SKM-1 (cell line): ENCODE data around the gene CSGALNACT2.
A peak's percentile ranks its signal among the peaks of the same experiment; 100 is the strongest.

Experiments
- DNase-seq: peaks from one replicate; lab custom pipeline; 2025; ENCODE audit not compliant: unreplicated experiment; lab: John Stamatoyannopoulos, UW

The CSGALNACT2 gene

DNA sequence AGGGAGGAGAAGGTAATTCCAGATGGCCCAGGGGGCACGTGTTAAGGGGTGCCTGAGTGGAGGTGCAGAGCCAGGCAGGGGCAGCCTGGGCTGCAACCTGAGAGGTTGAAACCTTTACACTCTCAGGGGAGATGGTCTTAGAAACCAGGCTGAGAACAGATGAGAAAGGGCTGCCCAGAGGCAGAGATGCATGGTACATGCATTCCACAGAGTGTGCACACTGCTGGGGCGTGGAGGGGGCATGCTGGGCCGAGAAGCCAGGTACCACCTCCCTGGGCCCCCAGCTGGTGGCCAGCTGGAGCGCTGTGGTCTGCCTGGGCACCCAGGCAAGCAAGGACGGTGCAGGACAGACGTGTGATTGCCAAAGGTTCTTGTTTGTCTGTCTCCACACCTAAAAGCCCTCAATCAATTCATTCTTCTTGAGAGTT is 14.1 kb upstream of the CSGALNACT2 start:
- DNase-seq: no peak

DNA sequence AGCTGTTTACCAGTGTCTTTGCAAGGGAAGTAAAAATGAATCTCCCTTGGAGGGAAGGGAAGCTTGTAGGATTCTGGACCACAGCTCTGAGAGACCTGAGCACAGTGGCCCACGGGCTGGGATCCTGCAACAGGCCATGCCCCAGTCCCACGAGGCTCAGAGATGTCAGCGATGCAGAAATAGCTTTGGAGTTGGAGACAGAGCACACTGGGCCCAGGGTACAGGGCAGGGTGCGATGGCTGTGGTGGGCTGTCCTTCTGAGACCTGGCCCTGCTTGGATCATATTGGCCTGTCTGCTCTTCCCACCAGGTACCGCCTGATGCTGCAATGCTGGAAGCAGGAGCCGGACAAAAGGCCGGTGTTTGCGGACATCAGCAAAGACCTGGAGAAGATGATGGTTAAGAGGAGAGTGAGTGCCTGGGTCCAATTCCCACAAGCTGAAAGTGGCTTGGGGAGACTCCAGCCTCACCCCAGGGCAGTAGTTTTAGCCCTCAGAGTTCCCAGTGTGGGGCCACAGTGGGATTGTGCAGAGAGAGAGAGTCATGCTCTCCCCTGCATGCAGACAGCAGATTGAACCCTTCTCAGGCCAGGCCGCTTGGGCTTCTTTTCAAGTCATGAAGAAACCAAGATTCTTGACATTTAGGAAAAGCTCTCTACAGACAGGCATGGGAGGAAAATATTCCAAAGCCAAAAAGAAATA is 13.5 kb upstream of the CSGALNACT2 start:
- DNase-seq: no peak

DNA sequence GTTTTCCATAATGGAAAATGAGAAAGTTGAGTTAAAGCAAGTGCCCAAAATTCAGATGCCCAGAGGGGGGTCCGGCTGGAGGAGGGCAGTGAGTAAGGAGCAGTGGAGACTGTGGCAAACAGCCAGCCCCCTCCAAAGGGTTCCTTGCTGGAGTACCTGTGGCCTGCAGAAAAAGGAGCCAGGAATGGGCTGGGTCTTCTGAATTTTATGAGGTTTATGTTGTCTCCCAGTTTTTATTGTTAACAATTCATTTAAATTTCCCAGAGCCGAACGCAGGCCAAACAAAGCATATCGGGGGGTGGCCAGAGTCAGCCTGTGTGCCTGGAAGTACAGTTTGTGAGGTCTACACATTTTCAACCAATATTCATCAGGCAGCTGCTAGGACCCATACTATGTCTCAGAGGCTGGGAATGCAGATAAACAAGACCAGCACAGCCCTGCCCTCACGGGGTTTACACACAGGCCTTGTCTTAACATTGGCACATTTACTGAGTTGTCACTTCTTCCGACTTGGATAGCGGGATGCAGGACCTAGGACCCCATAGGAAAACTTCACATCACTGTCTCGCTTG is 12.9 kb upstream of the CSGALNACT2 start:
- no peak for DNase-seq

DNA sequence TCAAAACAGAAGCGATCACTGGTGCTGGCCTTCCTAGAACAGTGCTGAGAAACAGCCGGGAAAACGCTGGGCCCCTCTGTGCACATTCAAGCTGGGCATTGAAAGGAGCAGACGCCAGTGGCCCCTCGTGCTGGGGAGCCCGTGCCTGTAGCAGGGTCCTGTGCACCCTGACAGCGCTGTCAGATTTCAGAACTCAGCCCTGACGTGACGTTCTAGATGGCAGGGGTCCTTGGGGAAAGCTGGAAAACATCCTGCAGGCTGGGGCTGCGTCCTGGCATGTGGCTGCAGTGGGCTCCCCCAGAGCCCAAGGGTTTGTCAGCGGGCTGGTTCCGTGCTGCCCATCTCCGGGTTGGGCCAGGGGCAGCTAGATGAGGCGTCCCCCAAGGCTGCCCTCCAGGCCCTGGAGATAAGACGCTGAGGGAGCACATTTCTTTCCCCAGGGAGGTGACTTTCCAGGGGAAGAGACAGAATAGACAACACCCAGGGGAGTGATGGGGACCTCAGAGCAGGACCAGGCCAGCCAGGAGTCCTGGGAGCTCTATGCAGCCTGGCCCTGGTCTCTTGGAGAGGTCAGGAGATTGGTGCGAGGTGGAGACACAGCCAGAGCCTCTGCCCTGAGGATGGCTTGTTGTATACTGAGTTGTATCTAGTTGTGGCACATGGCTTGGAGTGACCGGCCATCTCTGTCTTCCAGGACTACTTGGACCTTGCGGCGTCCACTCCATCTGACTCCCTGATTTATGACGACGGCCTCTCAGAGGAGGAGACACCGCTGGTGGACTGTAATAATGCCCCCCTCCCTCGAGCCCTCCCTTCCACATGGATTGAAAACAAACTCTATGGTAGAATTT is 12.1 kb upstream of the CSGALNACT2 start:
- no peak for DNase-seq

DNA sequence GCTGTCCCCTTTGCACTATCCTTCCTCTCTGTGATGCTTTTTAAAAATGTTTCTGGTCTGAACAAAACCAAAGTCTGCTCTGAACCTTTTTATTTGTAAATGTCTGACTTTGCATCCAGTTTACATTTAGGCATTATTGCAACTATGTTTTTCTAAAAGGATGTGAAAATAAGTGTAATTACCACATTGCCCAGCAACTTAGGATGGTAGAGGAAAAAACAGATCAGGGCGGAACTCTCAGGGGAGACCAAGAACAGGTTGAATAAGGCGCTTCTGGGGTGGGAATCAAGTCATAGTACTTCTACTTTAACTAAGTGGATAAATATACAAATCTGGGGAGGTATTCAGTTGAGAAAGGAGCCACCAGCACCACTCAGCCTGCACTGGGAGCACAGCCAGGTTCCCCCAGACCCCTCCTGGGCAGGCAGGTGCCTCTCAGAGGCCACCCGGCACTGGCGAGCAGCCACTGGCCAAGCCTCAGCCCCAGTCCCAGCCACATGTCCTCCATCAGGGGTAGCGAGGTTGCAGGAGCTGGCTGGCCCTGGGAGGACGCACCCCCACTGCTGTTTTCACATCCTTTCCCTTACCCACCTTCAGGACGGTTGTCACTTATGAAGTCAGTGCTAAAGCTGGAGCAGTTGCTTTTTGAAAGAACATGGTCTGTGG is 11.4 kb upstream of the CSGALNACT2 start:
- no peak for DNase-seq

DNA sequence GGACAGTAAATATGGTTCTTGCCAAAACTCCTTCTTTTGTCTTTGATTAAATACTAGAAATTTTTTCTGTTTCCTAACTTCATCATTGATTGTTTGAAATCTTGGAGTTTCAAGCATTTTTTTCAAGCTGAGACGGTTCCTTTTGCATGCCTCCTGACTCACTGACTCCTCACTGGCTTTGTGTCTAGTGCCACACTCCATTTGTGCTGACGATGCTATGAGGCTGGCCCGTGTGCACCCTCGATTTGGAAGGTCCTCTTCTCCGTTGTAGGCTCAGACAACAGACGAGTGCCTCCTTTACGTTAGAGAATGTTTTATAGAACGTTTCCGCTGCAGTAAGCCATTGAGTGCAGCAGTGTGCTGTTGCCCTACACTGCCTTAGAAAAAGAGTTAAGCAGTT is 10.8 kb upstream of the CSGALNACT2 start:
- no peak for DNase-seq

DNA sequence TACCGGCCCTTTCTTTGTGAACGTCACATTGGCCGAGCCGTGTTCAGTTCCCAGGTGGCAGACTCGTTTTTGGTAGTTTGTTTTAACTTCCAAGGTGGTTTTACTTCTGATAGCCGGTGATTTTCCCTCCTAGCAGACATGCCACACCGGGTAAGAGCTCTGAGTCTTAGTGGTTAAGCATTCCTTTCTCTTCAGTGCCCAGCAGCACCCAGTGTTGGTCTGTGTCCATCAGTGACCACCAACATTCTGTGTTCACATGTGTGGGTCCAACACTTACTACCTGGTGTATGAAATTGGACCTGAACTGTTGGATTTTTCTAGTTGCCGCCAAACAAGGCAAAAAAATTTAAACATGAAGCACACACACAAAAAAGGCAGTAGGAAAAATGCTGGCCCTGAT is 9.9 kb upstream of the CSGALNACT2 start:
- DNase-seq: no peak

DNA sequence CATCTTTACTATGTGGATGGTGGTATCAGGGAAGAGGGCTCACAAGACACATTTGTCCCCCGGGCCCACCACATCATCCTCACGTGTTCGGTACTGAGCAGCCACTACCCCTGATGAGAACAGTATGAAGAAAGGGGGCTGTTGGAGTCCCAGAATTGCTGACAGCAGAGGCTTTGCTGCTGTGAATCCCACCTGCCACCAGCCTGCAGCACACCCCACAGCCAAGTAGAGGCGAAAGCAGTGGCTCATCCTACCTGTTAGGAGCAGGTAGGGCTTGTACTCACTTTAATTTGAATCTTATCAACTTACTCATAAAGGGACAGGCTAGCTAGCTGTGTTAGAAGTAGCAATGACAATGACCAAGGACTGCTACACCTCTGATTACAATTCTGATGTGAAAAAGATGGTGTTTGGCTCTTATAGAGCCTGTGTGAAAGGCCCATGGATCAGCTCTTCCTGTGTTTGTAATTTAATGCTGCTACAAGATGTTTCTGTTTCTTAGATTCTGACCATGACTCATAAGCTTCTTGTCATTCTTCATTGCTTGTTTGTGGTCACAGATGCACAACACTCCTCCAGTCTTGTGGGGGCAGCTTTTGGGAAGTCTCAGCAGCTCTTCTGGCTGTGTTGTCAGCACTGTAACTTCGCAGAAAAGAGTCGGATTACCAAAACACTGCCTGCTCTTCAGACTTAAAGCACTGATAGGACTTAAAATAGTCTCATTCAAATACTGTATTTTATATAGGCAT is 9.1 kb upstream of the CSGALNACT2 start:
- no peak for DNase-seq

DNA sequence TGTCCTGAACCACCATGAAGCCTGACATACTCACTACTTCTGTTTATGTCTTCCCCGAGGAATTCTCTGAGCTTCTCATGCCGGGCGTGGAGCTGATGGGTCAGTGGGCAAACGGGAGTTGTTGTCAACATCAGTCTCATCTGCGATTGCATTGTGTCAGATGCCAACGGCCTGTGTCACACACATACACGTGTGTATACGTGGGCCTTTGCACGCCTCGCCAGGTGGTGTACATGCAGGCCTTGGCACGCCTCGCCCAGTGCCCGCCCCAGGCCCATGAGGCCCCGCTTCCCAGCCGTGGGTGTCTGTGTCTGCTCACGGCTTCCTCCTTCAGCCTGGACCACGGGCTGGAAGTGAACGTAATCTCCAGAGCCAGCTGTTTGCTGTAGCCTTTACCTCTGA is 7.5 kb upstream of the CSGALNACT2 start:
- DNase-seq: no peak

DNA sequence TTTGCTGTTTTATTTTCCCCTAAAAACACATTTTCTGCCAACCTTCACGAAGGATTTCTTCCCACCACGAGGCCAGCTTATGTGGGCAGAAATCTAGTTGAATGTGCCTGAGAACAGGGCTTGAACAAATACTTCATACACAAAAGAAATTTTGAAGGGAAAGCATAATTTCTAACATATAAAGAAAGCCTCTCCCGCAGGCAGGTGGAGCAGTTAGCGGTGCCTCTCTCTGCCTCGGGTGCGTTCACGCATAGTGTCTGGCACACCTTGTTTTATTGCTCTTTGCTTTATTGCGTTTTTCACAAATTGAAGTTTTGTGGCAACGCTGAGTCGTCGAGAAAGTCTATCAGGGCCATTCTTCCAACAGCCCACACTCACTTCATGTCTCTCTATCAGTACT is 7.0 kb upstream of the CSGALNACT2 start:
- DNase-seq: no peak

DNA sequence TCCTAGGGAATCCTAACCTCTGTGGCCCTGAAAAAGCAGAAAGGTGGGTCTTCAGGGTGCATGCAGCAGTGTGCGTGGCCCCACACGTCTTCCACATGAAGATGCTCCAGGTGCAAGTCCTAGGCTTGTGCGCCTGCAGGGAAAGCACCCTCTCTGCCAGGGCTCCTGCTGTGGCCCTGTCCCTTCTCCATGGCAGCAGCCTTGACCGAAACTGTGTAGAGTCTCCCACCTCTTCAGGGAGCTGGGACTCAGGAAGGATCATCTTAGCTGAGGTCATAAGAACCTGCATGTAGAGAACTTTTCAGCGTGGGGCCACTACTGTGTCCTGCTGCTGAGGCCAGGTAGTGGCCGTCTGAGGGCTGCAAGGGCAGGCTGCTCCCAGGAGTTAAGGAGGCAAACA is 6.3 kb upstream of the CSGALNACT2 start:
- no peak for DNase-seq

DNA sequence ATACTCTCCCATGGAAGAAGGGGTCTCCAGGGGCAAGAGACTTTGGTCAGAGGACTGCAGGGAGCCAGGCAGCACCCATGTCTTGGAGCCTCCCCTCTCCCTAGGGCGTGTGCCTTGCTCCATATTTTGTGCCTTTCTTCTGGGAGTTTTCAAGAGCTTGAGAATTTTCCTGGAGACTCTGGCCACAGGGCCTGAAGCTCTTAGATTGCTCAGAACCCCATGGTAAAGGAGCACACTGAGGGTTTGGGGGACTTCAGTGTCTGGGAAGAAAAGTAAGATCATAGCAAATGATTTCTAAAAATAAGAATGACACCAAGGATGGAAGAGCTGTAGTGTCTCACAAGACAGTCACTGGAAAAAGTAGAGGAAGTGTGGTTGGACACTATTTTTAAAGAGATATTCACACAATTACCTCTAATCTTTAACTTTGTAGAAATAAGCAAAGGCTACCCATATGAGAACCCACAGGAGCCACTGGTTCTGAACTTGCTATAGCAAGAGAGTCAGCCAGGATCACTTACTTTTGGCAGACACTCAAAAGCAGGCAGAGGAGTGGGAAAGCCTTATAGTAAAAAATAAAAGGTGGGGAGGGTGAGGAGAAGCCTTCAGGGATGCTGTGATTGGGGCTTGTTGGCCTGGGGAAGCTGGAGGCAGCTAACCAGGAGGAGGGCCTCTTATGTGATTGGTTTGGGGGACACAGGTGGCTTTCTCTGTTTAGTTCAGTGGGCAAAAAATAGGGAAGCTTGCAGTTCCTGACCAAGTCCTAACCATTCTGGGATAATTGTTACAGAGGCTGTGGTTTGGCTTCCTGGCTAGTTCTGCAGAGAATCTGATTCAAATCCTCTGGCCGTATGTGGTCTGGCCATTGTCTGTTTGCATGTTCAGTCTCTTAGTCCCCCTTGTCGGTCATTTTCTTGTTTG is 5.1 kb upstream of the CSGALNACT2 start:
- no peak for DNase-seq

DNA sequence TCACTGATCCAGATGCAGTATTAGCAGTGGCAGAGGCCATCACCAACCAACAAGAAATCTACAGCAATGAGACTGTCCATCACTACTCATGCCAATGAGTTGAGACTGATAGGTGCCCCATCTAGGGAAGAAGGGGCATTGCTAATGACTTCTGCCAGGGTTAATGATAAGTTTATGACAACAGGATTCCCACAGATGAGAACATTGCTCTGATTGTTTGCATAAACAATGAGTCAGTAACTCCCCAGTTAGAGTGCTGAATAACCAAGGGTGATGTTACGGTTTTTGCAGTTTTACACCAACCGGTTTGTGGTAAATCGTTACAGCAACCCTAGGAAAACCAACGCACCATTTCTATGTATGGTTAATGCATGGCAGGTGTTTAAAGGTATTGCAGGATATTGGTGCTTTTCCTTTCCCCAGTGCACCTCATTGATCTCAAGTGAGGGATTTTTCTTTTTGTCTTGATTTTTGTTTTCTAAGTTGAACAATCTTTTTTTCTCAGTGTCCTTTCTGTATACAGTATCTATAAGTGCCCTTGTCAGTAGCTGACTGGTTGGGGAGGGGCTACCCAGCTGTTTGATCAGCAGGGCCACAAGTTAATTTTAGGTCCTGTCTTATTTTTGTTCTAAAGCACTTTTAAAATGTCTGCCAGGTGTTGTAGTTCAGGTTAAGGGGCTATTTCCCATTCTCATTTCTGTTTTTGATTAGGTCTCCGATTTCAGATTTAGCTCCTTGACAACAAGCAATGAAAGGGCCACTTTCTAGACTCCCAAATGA is 3.9 kb upstream of the CSGALNACT2 start:
- DNase-seq: no peak

DNA sequence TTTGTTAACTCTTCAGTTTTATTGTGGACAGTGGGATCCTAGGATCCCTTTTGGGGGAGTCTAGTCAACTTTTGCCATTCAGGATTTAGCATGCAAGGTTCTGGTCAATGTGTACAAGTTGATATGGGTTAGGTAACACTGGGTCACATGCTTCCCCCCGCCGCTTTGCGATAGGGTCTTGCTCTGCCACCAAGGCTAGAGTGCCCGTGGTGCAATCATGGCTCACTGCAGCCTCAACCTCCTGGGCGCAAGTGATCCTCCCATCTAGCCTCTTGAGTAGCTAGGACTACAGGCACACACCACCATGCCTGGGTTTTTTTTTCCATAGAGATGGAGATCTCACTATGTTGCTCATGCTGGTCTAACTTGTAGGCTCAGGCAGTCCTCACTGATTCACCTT is 3.2 kb upstream of the CSGALNACT2 start:
- DNase-seq: no peak

DNA sequence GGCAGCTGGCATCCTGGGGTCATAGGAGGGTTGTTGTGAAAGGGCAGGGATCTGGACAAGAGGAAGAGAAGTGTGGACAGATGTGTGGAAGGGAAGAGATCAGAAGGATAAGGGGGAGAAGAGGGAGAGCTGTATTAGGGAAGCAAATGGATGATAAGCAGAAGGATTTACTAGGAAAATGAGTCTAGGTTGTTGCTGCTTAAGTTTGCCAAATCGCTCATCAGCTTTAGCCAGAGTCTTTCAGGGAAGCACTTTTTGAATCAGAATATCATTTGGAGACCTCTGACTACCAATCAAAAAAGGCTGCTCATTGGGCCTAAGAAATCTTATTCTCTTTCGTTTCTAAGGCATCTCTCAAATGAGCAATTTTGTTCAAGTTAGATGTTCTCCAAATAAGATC is 2.6 kb upstream of the CSGALNACT2 start:
- no peak for DNase-seq

DNA sequence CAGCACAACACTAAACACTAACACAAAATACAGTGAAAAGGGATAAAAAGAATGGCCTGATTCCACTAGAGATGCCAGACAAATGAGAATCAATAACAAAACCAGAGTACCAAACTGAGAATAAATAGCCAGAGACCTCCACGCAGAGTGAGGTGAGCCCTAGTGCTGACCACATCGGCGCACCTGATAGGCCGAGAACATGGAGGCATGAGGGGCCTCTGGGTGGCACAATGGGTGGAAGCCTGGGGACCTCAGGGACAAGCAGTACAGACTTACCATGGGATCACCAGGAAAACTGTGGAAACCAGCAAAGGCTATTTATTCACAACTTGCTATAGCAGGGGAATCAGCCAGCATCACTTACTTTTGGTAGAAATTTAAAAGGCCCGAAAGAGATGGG is 1.8 kb upstream of the CSGALNACT2 start:
- no peak for DNase-seq

DNA sequence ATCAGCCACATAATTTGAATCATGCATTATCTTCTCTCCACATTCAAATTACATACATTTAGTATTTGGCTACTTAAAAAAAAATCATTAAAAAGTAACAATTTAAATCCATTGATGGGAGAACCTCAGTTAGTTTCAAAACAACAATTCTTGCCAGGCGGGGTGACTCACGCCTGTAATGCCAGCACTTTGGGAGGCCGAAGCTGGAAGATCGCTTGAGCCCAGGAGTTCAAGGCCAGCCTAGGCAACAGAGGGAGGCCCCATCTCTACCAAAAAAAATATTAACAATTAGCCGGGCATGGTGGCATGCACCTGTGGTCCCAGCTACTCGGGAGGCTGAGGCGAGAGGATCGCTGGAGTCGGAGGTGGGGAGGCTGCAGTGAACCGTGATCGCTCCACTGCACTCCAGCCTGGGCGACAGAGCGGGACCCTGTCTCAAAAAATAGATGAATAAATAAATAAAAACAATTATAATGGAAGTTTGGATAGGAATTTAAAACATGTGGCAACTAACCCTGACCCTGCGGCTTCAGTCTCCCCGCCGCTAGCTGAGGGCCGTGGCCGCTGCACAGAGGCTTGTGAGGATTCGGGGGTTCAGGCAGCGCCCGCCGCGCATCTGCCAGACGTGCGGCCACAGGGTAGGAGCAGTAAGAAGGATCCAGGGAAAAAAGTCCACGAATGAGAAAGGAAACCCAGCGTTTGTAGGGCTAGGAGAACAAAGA is 1.1 kb upstream of the CSGALNACT2 start:
- no peak for DNase-seq

DNA sequence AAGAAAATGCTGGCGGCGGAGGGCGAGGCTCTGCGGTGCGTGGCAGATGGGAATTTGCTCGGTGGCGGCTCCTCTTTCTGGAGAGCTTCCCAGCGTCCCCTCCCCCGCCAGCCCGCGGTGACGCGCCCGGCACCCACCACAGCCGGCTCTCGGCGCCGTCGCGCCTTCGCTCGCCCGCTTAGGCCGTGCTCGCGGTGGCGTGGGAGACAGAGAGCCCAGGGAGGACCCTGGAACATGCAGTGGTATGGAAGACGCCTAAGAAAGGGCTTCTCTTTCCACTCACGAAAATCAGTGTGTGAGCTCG is 576 bp upstream of the CSGALNACT2 start:
- no peak for DNase-seq

DNA sequence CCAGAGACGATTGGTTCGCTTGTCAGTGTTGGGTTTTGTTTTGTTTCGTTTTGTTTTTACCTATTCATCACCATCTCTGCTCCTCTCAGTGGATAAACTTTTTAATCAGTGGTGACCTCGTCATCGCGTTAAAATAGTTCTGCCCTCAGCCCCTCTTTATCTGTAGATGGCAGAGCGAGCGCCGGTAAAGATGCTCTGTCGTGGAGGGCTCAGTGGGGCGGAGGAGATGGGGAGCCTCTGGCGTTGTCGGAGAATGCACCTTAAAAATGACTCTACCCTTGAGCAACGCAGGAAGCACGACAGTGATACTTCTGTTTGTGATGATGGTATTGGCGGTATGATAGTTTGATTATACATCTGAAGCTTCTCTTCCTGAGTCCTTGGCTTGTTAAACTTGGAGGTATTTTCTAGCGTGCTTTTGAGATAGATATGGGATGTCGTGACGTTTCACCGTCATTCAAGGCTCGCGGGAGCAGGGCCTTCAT is 554 bp downstream of the CSGALNACT2 start:
- DNase-seq: peak; percentile 34
